Measurements from ENCODE around the gene DIP2B. TPM values are rescaled to one million over a fixed set of nuclear protein-coding genes. Genes with fewer than 3 reads are reported as not detected.

Gene DIP2B
- total RNA-seq, 1 donor from 2014 or later, result 25.8 TPM

GRCh38 chr12:50590869-50591268 is 86.1 kb downstream of the DIP2B start:
- no peak for DNase-seq (ENCODE audit: low spot score)
- no peaks in the 10 kb centered on the region for H3K27me3 Mint-ChIP-seq (ENCODE audit: low read depth)
- no peaks in the 10 kb centered on the region for H3K36me3 Mint-ChIP-seq (ENCODE audit: low read depth)
- H3K9me3 Mint-ChIP-seq (ENCODE audit: low read depth), result no peaks in the 10 kb centered on the region
- TF ChIP-seq CTCF (IDR thresholded peaks at IDR 0.05), result no peak
- H3K27ac Mint-ChIP-seq (ENCODE audit: unreplicated experiment), result no peak overlapping the region
- H3K4me1 Mint-ChIP-seq (ENCODE audit: low read depth), result peaks cover 17% of the 10 kb centered on the region
- no peak overlapping the region for H3K4me3 Mint-ChIP-seq (ENCODE audit: unreplicated experiment)

- Mint-ChIP-seq H3K27me3 (ENCODE audit: low read depth) (no peaks in the 10 kb centered on the region), H3K4me1 (ENCODE audit: low read depth) (peaks cover 27% of the 10 kb centered on the region), H3K4me3 (ENCODE audit: unreplicated experiment) (no peak overlapping the region), H3K9me3 (ENCODE audit: low read depth) (no peaks in the 10 kb centered on the region), H3K36me3 (ENCODE audit: low read depth) (no peaks in the 10 kb centered on the region), H3K27ac (ENCODE audit: unreplicated experiment) (peak overlapping the region; percentile 9)
- no peak for TF ChIP-seq CTCF (IDR thresholded peaks at IDR 0.05)
- no peak for DNase-seq (ENCODE audit: low spot score)
These were observed 90.9 kb downstream of the DIP2B start for GRCh38 chr12:50595667-50596066.

DNA sequence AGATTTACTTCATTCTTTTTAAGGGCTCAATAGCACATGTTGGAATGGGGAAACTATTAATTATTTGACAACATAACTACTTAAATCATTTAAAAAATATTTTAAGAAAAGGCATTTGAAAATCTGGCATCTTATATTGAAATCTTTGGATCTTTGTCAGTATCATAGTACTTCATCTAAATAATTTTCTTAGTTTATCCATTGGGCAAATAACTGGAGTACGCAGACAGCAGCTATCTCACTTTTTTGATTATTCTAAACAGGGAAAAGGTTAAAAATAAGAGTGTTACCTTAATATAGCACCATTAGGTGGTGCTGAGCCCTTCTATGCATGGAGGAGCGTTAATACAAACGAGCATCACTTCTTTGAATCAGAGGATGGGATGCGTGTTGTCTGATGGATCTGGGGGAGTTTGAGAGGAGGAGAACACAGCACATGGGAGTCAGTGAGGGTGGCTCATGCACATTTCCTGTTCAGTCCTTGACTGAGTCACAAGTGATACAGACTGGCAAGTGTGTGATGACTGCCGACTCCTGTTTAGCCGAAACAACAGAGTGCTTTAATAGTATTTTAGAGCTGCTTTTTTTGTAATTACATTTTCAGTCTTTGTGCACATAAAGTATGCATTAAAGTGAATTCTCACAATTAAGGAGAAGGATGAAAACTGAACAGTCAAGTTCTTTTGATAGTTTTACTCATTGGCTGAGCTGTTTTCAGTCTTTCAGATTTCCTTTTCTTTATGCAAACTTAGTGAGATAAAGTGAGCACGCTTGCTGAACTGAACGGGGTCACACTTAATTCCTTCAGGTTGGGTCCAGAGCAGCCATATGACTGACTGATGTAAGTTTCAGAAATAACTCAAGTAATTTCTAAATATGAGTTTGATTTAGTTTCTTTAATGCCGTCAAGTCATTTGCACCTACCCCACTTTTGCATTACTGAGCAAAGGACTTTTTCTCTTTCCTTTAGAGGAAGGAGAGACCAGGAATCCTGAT is 92.7 kb downstream of the DIP2B start:
- H3K4me3 Mint-ChIP-seq (ENCODE audit: unreplicated experiment), result peak overlapping the region; percentile 50
- TF ChIP-seq CTCF (IDR thresholded peaks at IDR 0.05), result peak; percentile 63
- no peak for DNase-seq (ENCODE audit: low spot score)
- H3K36me3 Mint-ChIP-seq (ENCODE audit: low read depth), result peaks cover 2% of the 10 kb centered on the region
- H3K27ac Mint-ChIP-seq (ENCODE audit: unreplicated experiment), result peak overlapping the region; percentile 89
- no peaks in the 10 kb centered on the region for H3K9me3 Mint-ChIP-seq (ENCODE audit: low read depth)
- H3K27me3 Mint-ChIP-seq (ENCODE audit: low read depth), result no peaks in the 10 kb centered on the region
- H3K4me1 Mint-ChIP-seq (ENCODE audit: low read depth), result peaks cover 38% of the 10 kb centered on the region

DNA sequence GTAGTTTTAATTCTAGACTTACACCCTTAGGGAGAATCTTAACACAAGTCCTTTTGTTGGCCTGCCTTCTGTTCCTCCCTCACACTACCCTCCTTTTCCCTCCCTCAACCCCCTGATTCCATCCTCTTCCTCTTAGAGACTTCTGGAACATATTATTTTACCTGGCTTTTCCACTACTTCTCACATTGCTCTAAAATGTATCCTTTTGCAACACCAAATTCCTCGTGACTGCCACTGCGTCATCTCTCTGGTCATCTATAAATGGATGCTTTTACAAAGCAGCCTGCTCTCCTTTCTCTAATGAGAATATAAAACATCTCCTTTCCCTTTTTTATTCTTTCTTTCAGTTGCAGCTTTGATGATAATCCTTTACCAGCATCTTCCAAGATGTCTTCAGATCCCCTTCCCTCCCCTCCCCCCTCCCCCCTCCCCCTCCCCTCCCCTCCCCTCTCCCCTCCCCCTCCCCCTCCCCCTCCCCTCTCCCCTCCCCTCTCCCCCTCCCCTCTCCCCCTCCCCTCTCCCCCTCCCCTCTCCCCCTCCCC is 93.6 kb downstream of the DIP2B start:
- Mint-ChIP-seq H3K27me3 (ENCODE audit: low read depth) (no peaks in the 10 kb centered on the region), H3K27ac (ENCODE audit: unreplicated experiment) (peak overlapping the region; percentile 89), H3K36me3 (ENCODE audit: low read depth) (peaks cover 2% of the 10 kb centered on the region), H3K4me1 (ENCODE audit: low read depth) (peaks cover 42% of the 10 kb centered on the region), H3K9me3 (ENCODE audit: low read depth) (no peaks in the 10 kb centered on the region), H3K4me3 (ENCODE audit: unreplicated experiment) (no peak overlapping the region)
- no peak for TF ChIP-seq CTCF (IDR thresholded peaks at IDR 0.05)
- no peak for DNase-seq (ENCODE audit: low spot score)

DNA sequence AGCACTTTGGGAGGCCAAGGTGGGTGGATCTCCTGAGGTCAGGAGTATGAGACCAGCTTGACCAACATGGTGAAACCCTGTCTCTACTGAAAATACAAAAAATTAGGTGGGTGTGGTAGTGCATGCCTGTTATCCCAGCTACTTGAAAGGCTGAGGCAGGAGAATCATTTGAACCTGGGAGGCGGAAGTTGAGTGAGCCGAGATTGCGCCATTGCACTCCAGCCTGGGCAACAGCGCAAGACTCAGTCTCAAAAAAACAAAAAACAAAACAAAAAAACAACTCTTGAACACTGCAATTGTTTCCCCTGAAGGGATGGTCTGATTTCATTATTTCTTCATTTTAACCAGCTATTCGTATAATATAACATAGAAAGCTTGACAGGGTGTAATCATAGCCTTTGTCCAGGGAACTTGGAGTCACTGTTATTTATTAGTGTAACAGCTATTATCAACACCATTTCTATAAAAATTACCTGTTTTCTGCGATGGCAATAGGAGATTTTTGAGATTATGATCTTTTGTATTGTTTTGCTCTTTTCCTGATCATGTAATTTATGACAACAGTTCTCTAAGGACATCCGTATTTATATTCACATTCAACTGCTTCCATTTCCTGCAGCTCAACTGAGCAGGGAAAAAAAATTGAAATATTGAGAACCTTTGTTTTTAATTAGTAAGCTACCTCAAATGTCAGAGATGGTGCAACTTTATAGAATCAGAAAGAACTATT is 94.7 kb downstream of the DIP2B start:
- peak overlapping the region; percentile 54 for H3K27ac Mint-ChIP-seq (ENCODE audit: unreplicated experiment)
- DNase-seq (ENCODE audit: low spot score), result no peak
- peaks cover 2% of the 10 kb centered on the region for H3K36me3 Mint-ChIP-seq (ENCODE audit: low read depth)
- no peak overlapping the region for H3K4me3 Mint-ChIP-seq (ENCODE audit: unreplicated experiment)
- H3K4me1 Mint-ChIP-seq (ENCODE audit: low read depth), result peaks cover 51% of the 10 kb centered on the region
- H3K9me3 Mint-ChIP-seq (ENCODE audit: low read depth), result no peaks in the 10 kb centered on the region
- no peaks in the 10 kb centered on the region for H3K27me3 Mint-ChIP-seq (ENCODE audit: low read depth)
- TF ChIP-seq CTCF (IDR thresholded peaks at IDR 0.05), result no peak

Data from chondrocyte (in vitro differentiated cells).